Subcutaneous abdominal adipose tissue (tissue), 5 donors: ENCODE measurements around the gene HOXA4.

Experiments
- H3K27ac ChIP-seq: one replicate; pipeline ENCODE4 v1.7.0; 2013; ENCODE audit warnings: low read depth, mild to moderate bottlenecking, inconsistent platforms, low read length, moderate library complexity
- H3K27me3 ChIP-seq, 5 donors: one replicate each; pipeline ENCODE4 v1.7.0; 2013; ENCODE audit warnings: low read length in 5 of 5, inconsistent platforms in 1 of 5; ENCODE audit not compliant: control insufficient read depth in 5 of 5, insufficient read depth in 4 of 5
- H3K36me3 ChIP-seq, 5 donors: one replicate each; pipeline ENCODE4 v1.7.0; 2013; ENCODE audit warnings: low read length in 5 of 5; ENCODE audit not compliant: control insufficient read depth in 5 of 5, insufficient read depth in 5 of 5
- H3K4me1 ChIP-seq, 5 donors: one replicate each; pipeline ENCODE4 v1.7.0; 2013; ENCODE audit warnings: low read length in 5 of 5, mild to moderate bottlenecking in 3 of 5, moderate library complexity in 1 of 5; ENCODE audit not compliant: control insufficient read depth in 5 of 5, insufficient read depth in 5 of 5
- H3K4me3 ChIP-seq, 5 donors: one replicate each; pipeline ENCODE4 v1.7.0; 2013; ENCODE audit warnings: low read length in 5 of 5, low read depth in 1 of 5
- H3K9ac ChIP-seq, 5 donors: one replicate each; pipeline ENCODE4 v1.7.0; 2013; ENCODE audit warnings: low read length in 5 of 5, mild to moderate bottlenecking in 4 of 5, moderate library complexity in 3 of 5
- H3K9me3 ChIP-seq, 5 donors: one replicate each; pipeline ENCODE4 v1.7.0; 2013; ENCODE audit warnings: low read length in 5 of 5; ENCODE audit not compliant: control insufficient read depth in 5 of 5
- donor health status: healthy.
- donor health status: healthy.
- donor health status: healthy.
- donor health status: healthy.
- donor health status: healthy.

Gene HOXA4

DNA sequence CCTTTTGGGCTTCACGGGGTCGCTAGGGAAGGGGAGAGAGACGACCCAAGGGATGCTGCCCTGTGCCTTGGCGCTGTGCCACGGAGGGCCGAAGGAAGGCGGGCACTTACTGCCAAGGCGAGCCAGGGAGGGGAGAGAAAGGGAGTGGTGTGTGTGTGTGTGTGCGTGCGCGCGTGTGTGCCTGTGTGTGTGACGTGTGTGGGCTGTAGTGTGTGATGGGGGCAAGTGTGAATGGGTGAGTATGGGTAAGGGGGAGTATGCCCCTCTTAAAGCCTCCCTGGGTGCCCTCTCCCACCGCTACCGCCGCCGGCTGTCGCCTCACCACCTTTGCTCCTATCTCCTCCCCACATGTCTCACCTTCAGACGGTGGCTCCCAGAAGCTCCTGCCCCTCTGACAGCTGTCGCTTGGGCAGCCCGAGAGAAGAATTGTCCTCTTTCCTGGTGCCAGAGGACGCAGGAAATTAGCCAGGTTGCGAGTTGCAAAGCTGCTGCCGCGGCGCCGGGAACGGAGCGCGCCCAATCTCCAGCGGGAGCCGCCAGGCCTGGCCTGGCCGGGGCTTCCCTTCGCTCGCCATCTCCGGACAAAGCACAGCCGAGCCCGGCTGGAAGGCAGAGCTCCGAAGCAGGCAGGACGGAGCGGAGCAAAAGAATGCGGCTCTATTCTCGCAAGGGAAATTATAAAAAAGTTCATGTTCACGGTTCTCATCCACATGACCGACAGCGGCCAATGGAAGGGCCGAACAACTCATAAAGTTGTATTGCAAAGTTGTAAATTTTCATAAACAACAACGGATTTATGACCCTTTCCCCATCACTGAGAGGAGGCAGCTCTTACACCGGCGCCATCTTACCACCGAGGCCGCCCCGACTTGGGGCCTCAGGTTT, 21.6 kb upstream of the HOXA4 start, which contains the start of gene HOXA3:
Gene HOXA3 (minus strand): TSS at position 653 of the 885 bp plus-strand sequence. CDS start 41,943 bp downstream, outside the sequence.
- Histone ChIP-seq H3K27ac (peak within 1 kb of the TSS; percentile 95), H3K27me3 (peaks cover 0 to 23% (median 0%) of the 10 kb centered on the region in 5 donors), H3K9me3 (no peaks in the 10 kb centered on the region), H3K9ac (peak within 1 kb of the TSS; percentile 65 to 95 (median 86)), H3K4me1 (peaks cover 10 to 86% (median 84%) of the 10 kb centered on the region in 5 donors), H3K36me3 (no peaks in the 10 kb centered on the region), H3K4me3 (peak within 1 kb of the TSS; percentile 77 to 95 (median 90))

DNA sequence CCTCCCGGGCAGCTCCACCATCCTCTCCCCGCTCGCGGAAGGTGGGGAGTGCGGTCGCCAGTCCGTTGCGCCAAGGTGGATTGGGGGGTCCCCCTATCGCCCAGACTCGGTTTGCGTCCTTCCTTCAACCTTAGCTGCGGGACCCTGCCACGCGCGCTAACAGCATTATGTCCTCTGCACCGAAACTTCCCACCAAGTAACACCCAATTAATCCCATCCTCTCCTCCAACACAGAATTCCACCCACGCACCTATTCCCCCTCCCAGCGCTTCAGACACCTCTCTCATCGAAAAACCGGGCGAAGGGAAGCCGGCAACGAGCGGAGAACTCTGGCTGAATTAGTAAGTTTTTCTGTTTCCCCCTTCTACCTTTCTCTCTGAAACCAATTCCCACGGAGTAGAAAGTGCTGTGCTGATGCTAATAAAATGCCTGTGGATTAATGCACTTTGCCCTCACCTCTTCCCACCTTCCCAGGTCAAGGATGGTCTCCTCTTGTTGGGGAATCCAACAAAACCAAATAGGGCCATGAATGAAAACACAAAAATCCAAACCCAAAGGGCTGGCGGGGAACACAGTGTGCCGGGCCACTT, 20.9 kb upstream of the HOXA4 start:
- H3K9me3 ChIP-seq, result no peaks in the 10 kb centered on the region
- H3K27me3 ChIP-seq, result peaks cover 0 to 23% (median 0%) of the 10 kb centered on the region in 5 donors
- H3K9ac ChIP-seq, result peak overlapping the region; percentile 65 to 95 (median 86)
- H3K4me1 ChIP-seq, result peaks cover 13 to 90% (median 85%) of the 10 kb centered on the region in 5 donors
- H3K27ac ChIP-seq, result peak overlapping the region; percentile 95
- H3K36me3 ChIP-seq, result no peaks in the 10 kb centered on the region
- H3K4me3 ChIP-seq, result peak overlapping the region; percentile 77 to 95 (median 90)

DNA sequence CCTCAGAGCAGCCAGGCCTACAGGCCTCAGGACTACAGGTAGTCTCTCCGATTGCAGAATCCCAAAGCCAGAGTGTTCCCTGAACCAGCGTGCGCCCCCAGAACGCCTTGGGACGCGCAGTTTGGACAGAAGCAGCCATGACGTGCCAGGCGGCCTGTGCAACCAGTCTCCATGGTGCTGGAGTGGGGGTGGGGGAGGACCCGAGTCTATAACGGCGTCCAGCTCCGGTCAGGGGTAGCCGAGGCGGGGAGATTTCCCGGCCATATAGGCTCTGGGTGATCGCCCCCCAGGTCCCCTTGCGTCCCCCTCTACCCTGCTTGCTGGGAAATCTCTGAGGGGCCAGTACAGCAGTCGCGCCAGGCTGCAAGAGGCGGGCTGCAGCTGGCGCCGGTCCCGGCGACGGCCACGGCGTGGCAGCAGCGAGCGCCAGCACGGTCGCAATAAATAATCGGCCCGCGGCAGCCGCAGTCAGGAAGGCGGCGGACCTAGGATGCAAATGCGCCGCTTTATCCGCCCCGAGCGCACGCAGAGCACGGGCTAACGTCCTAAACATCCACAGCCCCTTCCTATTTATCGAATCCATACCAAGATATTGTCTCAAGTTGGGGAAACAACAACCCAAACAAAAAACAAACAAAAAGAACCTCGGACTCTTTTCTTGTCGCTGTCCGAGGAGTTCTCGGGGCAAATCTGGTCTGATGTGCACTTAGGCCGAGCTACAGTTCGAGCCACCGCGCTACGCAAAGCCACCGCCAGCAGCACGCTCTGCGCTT, 20.2 kb upstream of the HOXA4 start:
- Histone ChIP-seq H3K4me1 (peaks cover 13 to 95% (median 85%) of the 10 kb centered on the region in 5 donors), H3K27me3 (peaks cover 0 to 23% (median 0%) of the 10 kb centered on the region in 5 donors), H3K4me3 (peak overlapping the region; percentile 77 to 95 (median 90)), H3K9ac (peak overlapping the region; percentile 26 to 95 (median 71)), H3K9me3 (no peaks in the 10 kb centered on the region), H3K36me3 (peaks cover 0 to 4% (median 0%) of the 10 kb centered on the region in 5 donors), H3K27ac (peak overlapping the region; percentile 95)

DNA sequence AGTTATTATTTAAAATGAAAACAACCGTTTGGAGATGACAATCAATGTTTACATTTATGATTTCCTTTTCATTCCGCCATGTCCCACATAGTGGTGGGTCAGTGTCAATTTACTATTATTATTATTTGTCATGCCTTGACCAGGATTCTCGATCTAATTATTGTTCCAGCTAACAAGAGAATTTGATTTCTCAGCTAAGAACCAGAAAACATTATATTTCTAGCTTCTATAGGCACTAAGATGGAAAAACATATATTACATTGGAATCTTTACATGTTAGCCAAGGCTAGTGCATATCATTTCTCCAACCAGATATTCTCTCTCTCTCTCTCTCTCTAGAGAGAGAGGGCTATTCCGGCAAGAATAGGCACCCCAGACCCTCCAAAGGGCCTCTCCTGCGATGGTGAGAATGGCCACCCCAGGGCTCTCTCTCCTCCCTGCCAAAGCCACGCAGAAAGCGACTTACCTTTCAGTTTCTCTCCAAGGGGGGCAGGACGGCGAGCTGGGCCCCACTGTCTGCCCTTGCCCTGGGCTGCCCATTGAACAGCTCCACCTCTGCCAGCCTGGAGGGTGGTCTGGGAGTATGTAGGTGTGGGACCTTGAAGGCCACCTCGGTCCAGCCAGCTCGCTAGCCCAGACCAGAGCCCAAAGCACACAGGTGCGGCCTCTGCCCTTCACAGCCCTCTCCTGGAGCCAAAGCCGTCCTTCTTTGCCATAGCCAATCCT, 19.4 kb upstream of the HOXA4 start:
- Histone ChIP-seq H3K27me3 (peaks cover 0 to 18% (median 0%) of the 10 kb centered on the region in 5 donors), H3K4me3 (peak overlapping the region; percentile 77 to 95 (median 90)), H3K27ac (peak overlapping the region; percentile 95), H3K36me3 (peaks cover 0 to 11% (median 7%) of the 10 kb centered on the region in 5 donors), H3K9ac (peak overlapping the region; percentile 48 to 95 (median 71)), H3K4me1 (peaks cover 13 to 95% (median 83%) of the 10 kb centered on the region in 5 donors), H3K9me3 (no peaks in the 10 kb centered on the region)

DNA sequence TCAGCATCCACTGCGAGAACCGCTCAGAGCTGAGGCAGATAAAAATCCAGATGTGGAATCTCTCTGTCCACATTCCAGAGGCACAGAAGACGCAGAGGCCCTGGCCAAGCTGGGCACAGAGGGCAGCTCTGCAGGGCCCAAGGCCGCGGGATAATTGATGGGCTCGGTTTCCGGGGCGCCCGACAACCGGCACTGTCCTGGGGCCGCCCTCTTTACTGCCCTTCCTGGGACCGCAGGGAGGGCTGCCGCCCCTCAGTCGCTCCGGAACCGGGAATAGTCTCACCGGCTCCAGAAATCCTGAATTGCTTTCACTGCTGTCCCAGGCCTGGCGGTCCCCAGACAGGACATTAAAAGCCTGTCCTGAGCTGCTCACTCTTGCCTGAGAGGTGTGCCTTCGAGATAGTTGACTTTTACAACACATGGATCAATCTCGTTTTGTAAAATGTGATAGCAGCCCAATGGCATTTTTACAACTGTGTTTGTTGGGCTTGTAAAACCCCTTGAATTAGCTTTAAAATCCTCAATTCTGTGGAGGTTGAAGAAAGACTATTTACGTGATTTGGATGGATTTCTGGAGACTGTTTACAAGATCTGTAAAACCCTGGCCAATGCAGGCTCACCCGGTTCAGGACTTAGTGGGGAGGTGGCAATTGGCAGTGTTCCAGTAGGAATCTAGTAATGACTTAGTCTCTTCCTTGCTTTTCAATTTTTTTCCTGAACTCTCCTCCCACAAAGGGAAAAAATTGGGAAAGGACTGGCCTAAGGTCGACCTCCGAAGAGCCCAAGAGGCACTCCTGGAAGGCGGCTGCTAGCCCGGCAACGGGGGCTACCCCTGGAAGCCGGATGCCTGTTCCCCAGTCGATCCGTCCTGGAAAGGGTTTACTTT, 18.4 kb upstream of the HOXA4 start:
- H3K9ac ChIP-seq, result peak overlapping the region; percentile 43 to 78 (median 71)
- peaks cover 13 to 94% (median 89%) of the 10 kb centered on the region in 5 donors for H3K4me1 ChIP-seq
- peaks cover 0 to 19% (median 16%) of the 10 kb centered on the region in 5 donors for H3K36me3 ChIP-seq
- peak overlapping the region; percentile 63 to 92 (median 89) for H3K4me3 ChIP-seq
- H3K27me3 ChIP-seq, result peaks cover 0 to 18% (median 0%) of the 10 kb centered on the region in 5 donors
- H3K27ac ChIP-seq, result peak overlapping the region; percentile 95
- no peaks in the 10 kb centered on the region for H3K9me3 ChIP-seq

DNA sequence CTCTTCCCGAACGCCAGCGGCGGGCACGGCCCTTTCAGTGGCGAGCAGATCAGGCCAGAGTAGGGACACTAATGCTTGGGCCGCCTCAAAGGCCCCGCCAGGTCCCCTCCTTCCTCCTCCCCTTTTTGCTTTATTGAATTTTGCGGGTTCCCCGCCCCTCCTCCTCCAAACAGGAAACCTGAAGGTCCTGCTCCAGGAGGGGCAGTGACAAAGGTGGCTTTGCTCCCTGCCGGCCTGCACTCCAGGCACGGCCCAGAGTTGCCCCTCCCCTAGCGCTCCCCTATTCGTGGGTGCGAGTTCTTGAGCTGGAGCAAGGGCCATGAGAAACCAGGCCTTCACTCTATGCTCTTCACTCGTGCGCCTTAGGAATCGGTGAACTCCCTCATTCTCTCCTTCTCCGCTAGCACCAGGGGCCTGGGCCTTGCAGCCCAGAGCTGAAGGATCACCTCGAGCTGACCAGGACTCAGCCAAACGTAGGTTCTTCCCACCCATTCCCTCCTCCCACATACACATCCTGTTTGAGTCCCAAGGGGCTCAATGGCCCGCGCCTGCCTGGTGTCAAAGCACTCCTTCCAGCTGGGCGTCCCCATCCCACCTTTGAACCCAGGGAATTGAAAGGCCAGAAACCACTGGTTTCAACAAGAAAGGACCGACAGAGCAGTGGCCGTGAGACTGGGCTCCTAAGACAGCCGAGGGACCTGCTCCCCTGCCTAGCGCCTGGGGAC, 17.6 kb upstream of the HOXA4 start:
- peaks cover 13 to 91% (median 88%) of the 10 kb centered on the region in 5 donors for H3K4me1 ChIP-seq
- peak overlapping the region; percentile 95 for H3K27ac ChIP-seq
- H3K27me3 ChIP-seq, result peaks cover 0 to 13% (median 0%) of the 10 kb centered on the region in 5 donors
- peak overlapping the region; percentile 44 to 78 (median 58) for H3K9ac ChIP-seq
- H3K36me3 ChIP-seq, result peaks cover 0 to 22% (median 16%) of the 10 kb centered on the region in 5 donors
- peak overlapping the region; percentile 63 to 92 (median 89) for H3K4me3 ChIP-seq
- no peaks in the 10 kb centered on the region for H3K9me3 ChIP-seq

DNA sequence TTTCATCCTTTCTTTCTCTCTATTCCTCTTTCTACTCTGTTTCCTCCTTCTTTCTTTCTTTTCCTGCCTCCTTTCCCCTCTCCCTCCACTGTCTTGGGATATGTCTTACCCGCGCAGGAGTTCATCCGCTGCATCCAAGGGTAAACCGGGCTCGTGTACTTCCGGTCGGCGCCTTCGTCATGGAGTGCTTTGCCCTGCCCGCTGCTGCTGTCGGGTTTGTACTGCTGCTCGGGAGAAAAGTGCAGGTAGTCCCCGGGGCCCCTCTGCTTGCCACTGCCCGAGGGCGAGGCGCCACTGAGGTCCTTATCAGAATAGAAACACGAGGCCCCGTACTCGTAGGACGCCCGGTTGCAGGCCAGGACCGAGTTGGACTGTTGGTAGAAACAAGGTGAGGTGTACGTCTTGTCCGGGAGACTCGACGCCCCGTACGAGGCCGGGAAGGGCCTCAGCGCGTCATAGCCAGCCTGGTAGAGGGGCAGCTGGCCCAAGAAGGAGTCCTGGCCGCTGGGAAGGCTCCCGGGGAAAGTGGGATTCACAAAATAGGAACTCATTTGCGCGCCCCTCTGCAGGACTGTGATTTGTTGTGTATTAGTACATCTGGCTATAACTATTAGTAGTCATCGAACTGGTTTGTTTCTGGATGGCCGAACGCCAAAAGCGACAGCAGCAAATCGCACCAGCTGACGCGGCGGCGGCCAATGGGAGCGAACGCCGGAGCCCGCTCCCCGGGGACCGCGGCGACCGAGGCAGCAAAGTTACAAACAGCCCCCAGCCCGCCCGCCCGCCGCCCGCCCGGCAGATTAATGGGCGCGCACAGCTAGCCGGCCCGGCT, 16.9 kb upstream of the HOXA4 start, which contains the start of gene HOXA6:
Gene HOXA6 (minus strand): TSS at position 576 of the 832 bp plus-strand sequence. CDS start 25 bp downstream, at position 551.
- peak within 1 kb of the TSS; percentile 95 for H3K27ac ChIP-seq
- peaks cover 11 to 91% (median 87%) of the 10 kb centered on the region in 5 donors for H3K4me1 ChIP-seq

More for the DNA sequence above, 16.9 kb upstream of the HOXA4 start, which contains the start of gene HOXA6:
- Histone ChIP-seq H3K27me3 (peaks cover 0 to 11% (median 0%) of the 10 kb centered on the region in 5 donors), H3K9ac (peak within 1 kb of the TSS; percentile 44 to 78 (median 63)), H3K9me3 (no peaks in the 10 kb centered on the region), H3K4me3 (peak within 1 kb of the TSS; percentile 63 to 92 (median 89)), H3K36me3 (peaks cover 0 to 22% (median 16%) of the 10 kb centered on the region in 5 donors)
